ENCODE measurements around the gene G2E3.
"Not testable (repeated sequence)": the region's sequence is repeated elsewhere in the genome, so short reads cannot be mapped to it uniquely, and the experiment has no call there.

G2E3 gene

DNA sequence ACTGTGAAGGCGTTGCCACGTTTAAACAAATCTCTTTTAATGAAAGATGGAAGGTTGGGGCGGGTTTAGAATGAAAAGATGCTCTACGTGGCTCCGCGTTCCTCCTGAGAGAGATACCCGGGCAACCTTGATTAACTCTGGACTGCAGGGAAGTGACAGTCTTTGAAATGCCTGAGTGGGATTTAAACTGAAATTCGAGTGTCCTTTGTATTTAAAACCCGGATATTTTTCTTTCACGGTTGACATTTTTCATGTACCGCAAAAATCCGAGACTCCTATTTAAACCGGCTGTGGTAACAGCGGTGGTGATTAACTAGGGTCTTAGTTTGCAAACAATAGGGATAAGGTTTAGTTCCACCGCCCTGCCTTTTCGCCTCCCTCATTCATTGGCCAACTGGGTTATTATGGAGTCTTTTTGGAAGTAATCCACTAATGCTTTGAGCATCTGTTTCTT lies 707 bp downstream of the G2E3 start:
- in situ Hi-C loops (cut with HindIII; ENCODE audit: low sequenced_read_pairs): no loop called here

DNA sequence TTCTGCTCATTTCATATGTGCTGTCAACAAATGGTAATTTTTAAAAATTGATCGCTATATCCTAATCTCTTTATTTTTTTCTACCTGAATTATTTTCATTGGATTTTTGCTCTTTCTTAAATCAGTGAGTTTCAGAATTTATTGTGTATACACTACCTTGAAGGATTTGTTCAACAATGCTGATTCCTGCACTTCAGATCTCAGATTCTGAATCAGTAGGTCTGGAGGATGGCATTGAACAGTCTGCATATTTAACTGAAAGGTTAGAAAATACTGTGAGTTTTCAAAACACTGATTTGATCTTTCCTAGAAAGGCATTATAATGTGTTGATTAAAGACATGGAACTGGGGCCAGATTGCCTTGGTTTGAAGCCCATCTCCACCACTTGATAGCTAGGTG lies 1.6 kb downstream of the G2E3 start:
- in situ Hi-C loops (cut with HindIII; ENCODE audit: low sequenced_read_pairs): no loop called here

DNA sequence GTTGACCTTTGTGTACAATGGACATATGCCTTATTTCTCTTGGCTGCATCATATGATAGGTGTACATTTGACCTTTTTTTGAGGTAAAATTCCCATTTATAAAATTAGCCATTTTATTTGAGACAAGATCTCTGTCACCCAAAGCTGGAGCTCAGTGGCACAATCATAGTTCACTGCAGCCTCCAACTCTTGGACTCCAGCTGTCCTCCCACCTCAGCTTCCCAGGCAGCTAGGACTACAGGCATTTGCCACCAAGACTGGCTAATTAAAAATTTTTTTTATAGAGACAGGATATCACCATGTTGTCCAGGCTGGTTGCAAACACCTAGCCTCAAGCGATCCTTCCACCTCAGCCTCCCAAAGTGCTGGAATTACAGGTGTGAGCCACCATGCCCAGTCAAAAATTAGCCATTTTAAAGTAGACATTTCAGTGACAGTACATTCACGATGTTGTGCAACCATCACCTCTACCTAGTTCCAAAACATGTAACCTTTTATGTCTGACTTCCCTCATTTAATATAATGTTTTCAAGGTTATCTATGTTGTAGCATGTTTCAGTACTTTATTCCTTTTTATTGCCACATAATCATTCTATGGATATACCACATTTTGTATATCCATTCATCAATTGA lies 5.4 kb downstream of the G2E3 start:
- in situ Hi-C loops (cut with HindIII; ENCODE audit: low sequenced_read_pairs): no loop called here

DNA sequence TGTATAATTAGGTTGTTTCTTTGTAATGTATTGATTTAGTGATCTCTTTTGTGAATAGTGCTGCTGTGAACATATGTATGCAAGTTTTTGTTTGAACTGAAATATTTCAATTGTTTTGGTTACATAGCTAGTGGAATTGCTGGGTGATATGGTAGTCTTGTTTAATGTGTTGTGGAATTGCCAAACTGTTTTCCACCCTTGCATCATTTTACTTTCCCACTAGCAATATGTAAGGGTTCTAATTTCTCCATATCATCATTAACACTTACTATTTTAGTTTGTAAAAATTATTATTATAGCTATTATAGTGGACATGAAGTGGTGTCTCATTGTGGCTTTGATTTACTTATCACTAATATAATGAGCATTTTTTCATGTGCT lies 5.9 kb downstream of the G2E3 start:
- in situ Hi-C loops (cut with HindIII; ENCODE audit: low sequenced_read_pairs): no loop called here

DNA sequence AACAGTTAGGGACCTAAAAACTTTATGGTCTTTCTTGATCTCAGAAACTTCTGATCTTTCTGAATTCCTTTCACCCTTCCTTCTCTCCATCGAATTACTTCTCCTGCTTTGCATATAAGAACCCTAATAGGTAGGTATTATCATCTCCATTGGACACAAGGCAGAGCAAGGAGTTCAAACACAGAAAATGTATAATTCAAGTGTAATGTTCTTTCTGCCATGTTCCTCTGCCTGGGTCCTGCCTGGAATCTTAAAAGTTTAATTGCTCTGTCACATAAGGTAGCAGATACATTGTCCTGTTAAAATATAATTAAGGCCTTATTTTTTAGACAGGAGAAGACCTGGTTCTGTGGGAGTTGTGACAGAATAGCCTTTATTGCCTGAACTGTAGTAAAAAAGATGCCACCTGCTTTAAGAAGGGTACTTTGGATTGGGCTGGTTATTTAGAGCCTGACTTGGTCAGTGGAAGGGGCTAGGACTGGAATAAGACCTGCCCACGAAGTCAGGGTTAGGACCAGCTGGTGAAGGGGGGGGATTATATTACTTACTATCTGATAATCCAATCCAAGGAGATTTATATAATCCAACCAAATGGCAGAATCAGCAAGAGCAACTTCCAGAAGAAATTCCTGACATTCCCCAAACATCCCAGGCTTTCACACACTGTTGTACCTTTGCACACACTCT lies 10.4 kb downstream of the G2E3 start:
- in situ Hi-C loops (cut with HindIII; ENCODE audit: low sequenced_read_pairs): no loop called here

DNA sequence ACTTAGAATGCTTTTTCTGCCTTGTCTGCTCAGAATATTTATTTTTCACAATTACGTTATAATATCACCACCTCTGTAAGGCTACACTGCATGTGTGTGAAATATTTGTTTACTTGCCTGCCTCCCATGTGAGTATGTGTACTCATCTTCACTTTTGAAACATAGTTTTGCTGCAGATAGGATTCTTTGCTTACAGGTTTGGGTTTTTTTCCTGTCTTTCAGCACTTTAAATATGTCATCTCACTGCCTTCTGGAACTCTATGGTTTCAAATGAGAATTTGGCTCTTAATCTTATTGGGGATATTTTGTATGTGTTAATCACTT lies 10.9 kb downstream of the G2E3 start:
- in situ Hi-C loops (cut with HindIII; ENCODE audit: low sequenced_read_pairs): no loop called here

DNA sequence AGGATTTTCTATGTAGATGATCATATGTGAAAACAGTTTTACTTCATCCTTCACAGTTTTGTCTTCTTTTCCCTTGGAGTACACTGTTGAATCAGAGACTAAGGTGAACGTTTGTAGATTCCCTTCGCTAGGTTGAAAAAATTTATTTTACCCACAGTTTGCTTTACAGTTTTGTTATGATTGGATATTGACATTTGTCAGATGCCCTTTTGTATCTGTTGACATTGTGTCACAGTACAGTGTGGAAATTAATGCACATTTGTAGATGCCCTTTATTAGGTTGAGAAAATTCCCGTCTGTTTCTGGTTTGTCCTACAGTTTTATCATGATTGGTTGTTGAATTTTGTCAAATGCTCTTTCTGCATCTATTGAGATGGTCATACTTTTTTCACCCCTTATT lies 13.3 kb downstream of the G2E3 start:
- in situ Hi-C loops (cut with HindIII; ENCODE audit: low sequenced_read_pairs): no loop called here

DNA sequence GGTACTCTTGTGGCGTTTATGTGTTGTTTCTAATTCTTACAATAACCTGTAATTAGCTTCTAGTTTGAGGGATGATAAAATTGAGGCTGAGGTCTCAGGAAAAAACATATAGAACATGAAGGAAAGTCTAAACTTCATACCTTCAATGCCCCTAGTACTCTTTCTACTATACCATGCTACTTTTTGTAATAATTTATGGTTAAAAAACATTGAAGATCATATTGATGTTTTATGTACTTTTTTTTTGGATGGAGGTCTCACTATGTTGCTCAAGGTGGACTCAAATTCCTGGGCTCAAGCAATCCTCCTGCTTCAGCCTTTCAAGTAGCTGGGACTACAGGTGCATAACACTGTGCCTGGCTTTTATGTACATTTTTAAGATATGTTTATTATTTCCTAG lies 13.8 kb downstream of the G2E3 start:
- in situ Hi-C loops (cut with HindIII; ENCODE audit: low sequenced_read_pairs): no loop called here

DNA sequence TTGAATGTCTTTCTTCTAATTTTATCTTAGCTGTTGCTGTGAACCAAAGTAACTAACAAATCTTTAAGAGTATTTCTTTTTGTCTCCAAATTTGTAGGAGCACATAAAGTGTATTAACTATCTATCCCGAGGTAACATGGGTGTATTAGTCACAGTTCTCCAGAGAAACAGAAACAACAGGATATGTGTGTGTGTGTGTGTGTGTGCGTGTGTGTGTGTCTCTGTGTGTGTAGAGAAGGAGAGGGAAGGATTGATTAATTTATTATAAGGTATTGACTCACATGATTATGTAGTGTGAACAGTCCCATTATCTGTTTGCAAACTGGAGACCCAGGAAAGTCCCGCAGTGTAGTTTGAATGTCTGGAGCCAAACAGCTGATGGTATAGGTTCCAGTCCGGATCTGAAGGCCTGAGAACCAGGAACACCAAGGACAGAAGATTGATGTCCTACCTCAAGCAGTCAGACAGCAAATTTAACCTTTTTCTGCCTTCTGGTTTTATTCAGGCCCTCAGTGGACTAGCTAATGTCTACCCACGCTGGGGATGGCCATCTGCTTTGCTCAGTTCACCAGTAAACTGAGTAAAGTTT lies 14.4 kb downstream of the G2E3 start:
- in situ Hi-C loops (cut with HindIII; ENCODE audit: low sequenced_read_pairs): no loop called here

DNA sequence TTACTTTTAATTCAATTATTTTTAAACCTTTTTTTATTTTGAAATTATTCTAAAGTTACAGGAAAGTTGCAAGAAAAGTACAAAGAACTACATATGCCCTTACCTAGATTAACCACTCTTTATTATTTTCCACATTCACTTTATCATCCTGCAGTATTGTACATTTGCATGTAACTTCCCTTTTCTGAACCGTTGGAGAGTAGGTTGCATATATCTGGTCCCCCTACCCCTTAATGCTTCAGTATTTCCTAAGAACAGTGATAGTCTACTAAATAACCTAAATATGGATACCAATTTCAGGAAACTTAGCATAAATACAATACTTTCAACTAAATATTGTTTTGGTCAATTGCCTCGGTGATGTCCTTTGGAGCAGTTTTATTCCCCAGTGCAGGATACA lies 15.0 kb downstream of the G2E3 start:
- in situ Hi-C loops (cut with HindIII; ENCODE audit: low sequenced_read_pairs): no loop called here

DNA sequence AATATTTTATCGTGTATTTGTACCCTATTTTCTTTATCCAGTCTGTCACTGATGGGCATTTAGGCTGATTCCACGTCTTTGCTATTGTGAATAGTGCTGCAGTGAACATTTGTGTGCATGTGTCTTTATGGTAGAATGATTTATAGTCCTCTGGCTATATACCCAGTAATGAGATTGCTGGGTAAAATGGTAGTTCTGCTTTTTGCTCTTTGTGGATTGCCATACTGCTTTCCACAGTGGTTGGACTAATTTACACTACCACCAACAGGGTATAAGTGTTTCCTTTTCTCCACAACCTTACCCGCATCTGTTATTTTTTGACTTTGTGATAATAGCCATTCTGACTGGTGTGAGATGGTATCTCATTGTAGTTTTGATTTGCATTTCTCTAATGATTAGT lies 15.8 kb downstream of the G2E3 start:
- in situ Hi-C loops (cut with HindIII; ENCODE audit: low sequenced_read_pairs): not testable (repeated sequence)

DNA sequence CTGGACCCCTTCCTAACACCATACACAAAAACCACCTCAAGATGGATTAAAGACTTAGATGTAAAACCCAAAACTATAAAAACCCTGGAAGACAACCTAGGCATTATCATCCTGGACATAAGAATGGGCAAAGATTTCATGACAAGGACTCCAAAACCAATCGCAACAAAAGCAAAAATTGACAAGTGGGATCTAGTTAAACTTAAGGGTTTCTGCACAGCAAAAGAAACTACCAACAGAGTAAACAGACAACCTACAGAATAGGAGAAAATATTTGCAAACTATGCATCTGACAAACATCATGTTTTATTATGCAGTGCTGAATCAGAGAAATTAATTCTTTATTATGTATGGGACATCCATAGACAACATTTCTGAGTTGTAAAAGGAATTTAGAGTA lies 17.4 kb downstream of the G2E3 start:
- in situ Hi-C loops (cut with HindIII; ENCODE audit: low sequenced_read_pairs): not testable (repeated sequence)

DNA sequence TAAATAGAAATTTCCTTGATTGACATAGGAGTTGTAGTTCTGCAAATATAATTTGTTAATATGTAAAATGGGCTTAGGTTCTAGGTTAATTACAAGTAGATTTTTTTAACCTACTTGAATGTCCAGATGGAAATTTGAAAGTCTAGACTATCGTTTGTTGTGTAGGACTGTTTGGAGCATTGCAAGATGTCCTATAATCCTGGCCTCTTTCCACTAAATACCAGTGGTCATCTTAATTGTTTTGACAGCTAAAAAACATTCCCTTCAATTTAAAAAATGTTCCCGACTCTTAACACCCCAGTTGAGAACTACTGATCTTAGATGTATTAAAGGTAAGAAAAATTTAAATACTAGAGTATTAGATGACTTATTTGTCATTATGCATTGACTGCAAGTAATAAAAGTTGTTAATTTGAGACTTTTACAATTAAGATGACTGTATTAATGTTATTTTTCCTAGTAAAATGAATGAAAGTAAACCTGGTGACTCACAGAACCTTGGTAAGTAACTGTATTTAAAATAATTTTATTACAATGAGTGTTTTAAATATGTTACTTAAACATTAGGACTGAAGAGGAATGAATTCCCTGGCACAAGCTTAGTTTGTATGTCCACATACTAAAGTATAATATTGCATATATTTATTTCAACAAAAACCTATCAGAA lies 21.8 kb downstream of the G2E3 start:
- in situ Hi-C loops (cut with HindIII; ENCODE audit: low sequenced_read_pairs): no loop called here

DNA sequence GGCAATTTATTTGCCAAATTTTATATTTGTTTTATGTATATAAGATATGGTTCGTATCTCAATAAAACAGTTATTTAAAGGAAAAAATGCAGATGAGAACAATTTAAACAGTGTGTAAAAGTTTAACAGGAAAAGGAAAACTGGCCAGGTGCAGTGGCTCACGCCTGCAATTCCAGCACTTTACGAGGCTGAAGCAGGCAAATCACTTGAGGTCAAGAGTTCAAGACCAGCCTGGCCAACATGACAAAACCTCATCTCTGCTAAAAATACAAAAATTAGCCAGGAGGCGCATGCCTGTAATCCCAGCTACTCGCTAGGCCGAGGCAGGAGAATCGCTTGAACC lies 22.3 kb downstream of the G2E3 start:
- in situ Hi-C loops (cut with HindIII; ENCODE audit: low sequenced_read_pairs): no loop called here

DNA sequence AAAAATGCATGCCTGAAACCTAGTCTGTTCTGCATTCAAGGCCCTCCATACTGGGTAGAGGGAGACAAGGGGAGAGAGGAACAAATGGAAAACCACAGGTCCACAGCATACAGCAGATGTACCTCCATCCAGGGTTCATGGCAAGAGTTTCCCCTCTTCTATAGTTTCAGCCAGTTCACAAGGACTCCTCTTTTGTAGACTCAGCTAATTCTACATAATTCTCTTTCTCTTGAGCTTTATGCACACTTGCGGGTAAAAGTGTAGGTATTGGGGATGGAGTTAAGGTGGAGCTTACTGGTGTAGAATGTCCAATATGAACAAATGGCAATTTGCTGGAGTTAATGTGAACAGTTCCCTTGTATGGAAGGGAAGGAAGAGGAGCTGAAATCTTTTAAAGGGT lies 23.4 kb downstream of the G2E3 start:
- in situ Hi-C loops (cut with HindIII; ENCODE audit: low sequenced_read_pairs): no loop called here

DNA sequence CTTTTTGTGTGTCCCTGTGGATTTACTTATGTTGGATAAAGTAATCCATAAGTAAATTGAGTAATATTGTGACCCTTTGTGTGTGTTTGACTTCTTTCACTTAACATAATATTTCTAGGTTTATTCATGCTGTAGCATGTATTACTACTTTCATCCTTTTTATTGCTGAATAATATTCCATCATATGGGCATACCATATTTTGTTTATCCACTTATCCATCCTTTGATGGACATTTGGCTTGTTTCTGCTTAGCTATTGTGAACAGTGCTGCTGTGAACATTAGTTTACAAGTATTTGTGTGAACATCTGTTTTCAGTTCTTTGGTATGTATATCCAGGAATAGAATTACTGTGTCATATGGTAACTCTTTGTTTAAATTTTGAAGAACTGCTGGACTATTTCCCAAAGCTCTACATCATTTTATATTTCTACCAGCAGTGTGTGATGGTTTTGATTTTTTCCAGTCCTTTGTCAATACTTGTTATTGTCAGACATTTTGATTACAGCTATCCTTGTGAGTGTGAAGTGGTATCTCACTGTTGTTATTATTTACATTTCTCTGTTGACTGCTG lies 25.2 kb downstream of the G2E3 start:
- in situ Hi-C loops (cut with HindIII; ENCODE audit: low sequenced_read_pairs): no loop called here

DNA sequence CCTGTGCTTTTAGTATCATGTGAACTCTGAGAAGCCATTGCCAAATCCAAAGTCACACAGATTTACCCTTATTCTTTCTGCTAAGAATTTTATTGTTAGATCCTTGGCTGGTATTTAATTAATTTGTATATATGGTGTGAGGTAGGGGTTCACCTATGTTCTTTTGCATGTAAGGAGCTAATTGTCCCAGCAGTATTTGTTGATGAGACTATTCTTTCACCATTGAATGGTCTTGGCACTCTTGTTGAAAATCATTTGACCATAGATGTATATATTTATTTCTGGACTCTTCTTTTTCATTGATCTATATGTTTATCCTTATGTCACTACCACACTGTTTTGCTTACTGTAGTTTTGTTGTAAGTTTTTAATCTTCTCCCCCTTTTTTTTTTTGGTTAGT lies 26.2 kb downstream of the G2E3 start:
- in situ Hi-C loops (cut with HindIII; ENCODE audit: low sequenced_read_pairs): loop anchor here (5.0 kb wide), 1 partner anchor 37 kb away; the partner anchor contains the start of gene SCFD1

DNA sequence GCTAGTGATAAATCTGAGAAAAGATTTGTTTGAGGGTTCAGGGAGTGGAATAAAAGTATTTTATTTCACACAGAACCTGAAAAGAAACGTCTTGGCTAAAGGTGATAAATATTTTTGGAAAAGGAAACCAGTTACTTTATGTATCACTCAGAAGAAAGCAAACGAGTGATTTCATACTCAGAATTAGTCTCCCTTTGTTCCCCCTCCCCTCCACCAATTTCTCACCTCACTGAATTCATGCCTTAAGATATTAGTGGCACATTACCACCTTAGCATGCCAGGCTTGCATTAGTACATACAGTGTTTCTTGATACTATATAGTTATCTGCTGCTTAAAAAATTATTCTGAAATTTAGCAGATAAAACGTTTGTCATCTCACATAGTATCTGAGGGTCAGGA lies 28.2 kb downstream of the G2E3 start:
- in situ Hi-C loops (cut with HindIII; ENCODE audit: low sequenced_read_pairs): loop anchor here (5.0 kb wide), 1 partner anchor 35 kb away; the partner anchor contains the start of gene SCFD1

DNA sequence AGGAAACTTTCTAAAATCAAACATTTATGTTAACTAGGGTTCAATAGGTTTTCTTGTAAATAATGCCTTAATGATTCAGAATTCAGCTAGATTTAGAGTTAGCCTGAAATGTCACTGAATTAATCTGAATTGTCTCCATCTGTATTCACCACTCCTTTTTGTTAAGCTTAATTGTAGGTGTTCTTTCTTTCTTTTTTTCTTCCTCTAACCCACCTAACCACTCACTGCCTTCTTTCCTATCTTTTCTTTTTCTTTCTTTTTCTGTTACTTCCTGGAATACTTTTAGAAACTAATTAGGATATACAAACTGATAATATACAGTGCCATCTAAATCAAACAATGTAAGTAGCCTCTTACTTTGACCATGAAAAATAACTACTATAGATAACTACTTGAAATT lies 29.9 kb downstream of the G2E3 start:
- in situ Hi-C loops (cut with HindIII; ENCODE audit: low sequenced_read_pairs): loop anchor here (5.0 kb wide), 1 partner anchor 33 kb away; the partner anchor contains the start of gene SCFD1

DNA sequence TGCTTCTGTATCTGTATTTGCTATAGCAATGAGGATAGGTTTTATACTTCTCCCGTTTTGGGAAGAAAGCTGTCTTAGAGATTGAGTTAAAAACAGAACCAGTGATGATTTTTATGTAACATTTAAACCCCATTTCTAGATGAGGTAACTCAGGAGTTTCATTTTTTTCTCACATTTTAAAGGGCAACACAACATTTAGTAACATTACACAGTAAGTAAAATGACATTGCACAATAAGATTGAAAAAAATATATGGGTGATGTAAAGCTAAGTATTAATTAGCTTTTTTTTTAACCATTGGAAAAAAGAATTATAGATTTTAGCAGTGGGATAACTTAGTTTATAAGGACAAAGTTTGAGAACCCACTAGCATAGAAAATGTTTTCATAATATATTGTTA lies 38.0 kb downstream of the G2E3 start:
- in situ Hi-C loops (cut with HindIII; ENCODE audit: low sequenced_read_pairs): no loop called here

DNA sequence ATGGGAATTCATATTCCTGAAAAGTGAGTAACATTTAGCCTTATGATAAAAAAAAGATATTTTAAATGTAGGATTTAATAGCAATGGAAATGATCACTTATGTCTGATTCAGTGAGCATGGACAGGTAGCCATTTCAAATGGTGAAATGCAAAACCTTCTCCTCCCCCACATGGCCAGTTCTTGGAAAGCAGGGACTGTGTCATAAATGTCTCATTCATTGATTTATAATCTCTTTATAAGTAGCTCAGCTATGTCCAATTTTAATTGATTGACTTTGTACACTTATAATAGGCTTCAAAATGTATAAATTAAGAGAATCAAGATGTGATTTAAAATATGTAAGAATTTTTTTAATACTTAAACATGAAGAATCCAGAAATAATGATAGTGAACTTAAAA lies 38.5 kb downstream of the G2E3 start:
- in situ Hi-C loops (cut with HindIII; ENCODE audit: low sequenced_read_pairs): no loop called here
